Activated T-helper 1 cell treated with anti-CD3 and anti-CD28 coated beads, Interleukin-2, amount 50 U/mL, for 16 hours (primary cell): ENCODE measurements around the gene WDR86.

ENCODE experiments used
- DNase-seq, 2 donors: peaks; one replicate each; pipeline ENCODE4 v3.0.0-alpha.2; 2020; ENCODE audit warnings: low read depth in 1 of 2, low spot score in 1 of 2

The WDR86 gene

GRCh38 chr7:151392002-151392401 is 17.8 kb downstream of the WDR86 start:
- no peak for DNase-seq

GRCh38 chr7:151391358-151391730 is 18.5 kb downstream of the WDR86 start:
- DNase-seq = no peak

- DNase-seq = no peak
Measured at GRCh38 chr7:151390598-151391357, 19.1 kb downstream of the WDR86 start.

GRCh38 chr7:151389768-151390597 is 19.9 kb downstream of the WDR86 start:
- no peak for DNase-seq

- DNase-seq = no peak
Measured at GRCh38 chr7:151389096-151389767, 20.6 kb downstream of the WDR86 start.

- no peak for DNase-seq
Measured at GRCh38 chr7:151388430-151388829, 21.4 kb downstream of the WDR86 start.

GRCh38 chr7:151388007-151388297 is 21.9 kb downstream of the WDR86 start:
- no peak for DNase-seq

- DNase-seq = no peak
Measured at GRCh38 chr7:151387161-151388006, 22.5 kb downstream of the WDR86 start.

- DNase-seq = no peak
Measured at GRCh38 chr7:151386301-151387160, 23.3 kb downstream of the WDR86 start.

GRCh38 chr7:151385626-151386300 is 24.1 kb downstream of the WDR86 start:
- no peak for DNase-seq

- DNase-seq = no peak
Measured at GRCh38 chr7:151384776-151385625, 24.8 kb downstream of the WDR86 start.

GRCh38 chr7:151384352-151384697 is 25.5 kb downstream of the WDR86 start:
- DNase-seq = no peak

GRCh38 chr7:151383638-151384351 is 26.0 kb downstream of the WDR86 start:
- DNase-seq = no peak

GRCh38 chr7:151382079-151382885 is 27.6 kb downstream of the WDR86 start:
- DNase-seq = peak in 1 of 2 donors; percentile 10

GRCh38 chr7:151381348-151382078 is 28.3 kb downstream of the WDR86 start:
- DNase-seq = peak; percentile 23 to 43

- no peak for DNase-seq
Measured at GRCh38 chr7:151381098-151381347, 28.8 kb downstream of the WDR86 start.
